GM18526 (cell line): ENCODE data around the gene NAPB.

Experiments
- POLR2A ChIP-seq: IDR thresholded peaks from 3 replicates; pipeline ENCODE4 v1.6.1; 2011; ENCODE audit not compliant: insufficient read length; ENCODE audit errors: extremely low read depth

NAPB gene

GRCh38 chr20:23397961-23398360, 23.3 kb downstream of the NAPB start:
- TF ChIP-seq POLR2A = no peak

- TF ChIP-seq POLR2A = no peak
Measured at GRCh38 chr20:23396950-23397627, 24.2 kb downstream of the NAPB start.

GRCh38 chr20:23393996-23394775, 27.1 kb downstream of the NAPB start:
- no peak for TF ChIP-seq POLR2A

- TF ChIP-seq POLR2A = no peak
Measured at GRCh38 chr20:23391707-23392310, 29.5 kb downstream of the NAPB start.

GRCh38 chr20:23390091-23390774, 31.1 kb downstream of the NAPB start:
- TF ChIP-seq POLR2A = no peak

GRCh38 chr20:23387118-23387443, 34.2 kb downstream of the NAPB start:
- TF ChIP-seq POLR2A = no peak

- no peak for TF ChIP-seq POLR2A
Measured at GRCh38 chr20:23386304-23387117, 34.8 kb downstream of the NAPB start.

- TF ChIP-seq POLR2A = no peak
Measured at GRCh38 chr20:23381876-23382275, 39.4 kb downstream of the NAPB start.

GRCh38 chr20:23379772-23380171, 41.5 kb downstream of the NAPB start:
- no peak for TF ChIP-seq POLR2A

- no peak for TF ChIP-seq POLR2A
Measured at GRCh38 chr20:23375827-23376226, 45.5 kb downstream of the NAPB start.

GRCh38 chr20:23374441-23374840, 46.8 kb downstream of the NAPB start:
- TF ChIP-seq POLR2A = no peak

- TF ChIP-seq POLR2A = no peak
Measured at GRCh38 chr20:23371496-23371895, 49.8 kb downstream of the NAPB start.

- TF ChIP-seq POLR2A = no peak
Measured at GRCh38 chr20:23370873-23371272, 50.4 kb downstream of the NAPB start.

GRCh38 chr20:23370274-23370673, 51.0 kb downstream of the NAPB start:
- TF ChIP-seq POLR2A = no peak

- no peak for TF ChIP-seq POLR2A
Measured at GRCh38 chr20:23369072-23369823, 52.0 kb downstream of the NAPB start.
